H9 (cell line): ENCODE results near the gene LRIG3. TPM values are rescaled to one million over a fixed set of nuclear protein-coding genes. Genes with fewer than 3 reads are reported as not detected.

ENCODE experiments used
- DNase-seq: peaks from one replicate; pipeline ENCODE4 v3.0.0-alpha.2; 2017
- H2AFZ ChIP-seq: one replicate; pipeline ENCODE4 v1.6.1; 2013; ENCODE audit warnings: mild to moderate bottlenecking, low read length, control low read depth, moderate library complexity
- H2AK5ac ChIP-seq: 2 replicates; pipeline ENCODE4 v1.6.1; 2013; ENCODE audit warnings: low read length, control low read depth, mixed read lengths; ENCODE audit not compliant: insufficient read length
- H2BK120ac ChIP-seq: one replicate; pipeline ENCODE4 v1.6.1; 2013; ENCODE audit warnings: low read depth, mild to moderate bottlenecking, low read length, control low read depth, inconsistent platforms; ENCODE audit not compliant: poor library complexity, severe bottlenecking
- H2BK12ac ChIP-seq: 2 replicates; pipeline ENCODE4 v1.6.1; 2013; ENCODE audit warnings: low read length, control low read depth, mixed read lengths, low read depth; ENCODE audit not compliant: insufficient read length
- H2BK15ac ChIP-seq: 2 replicates; pipeline ENCODE4 v1.6.1; 2013; ENCODE audit warnings: low read depth, low read length, control low read depth
- H2BK20ac ChIP-seq: one replicate; pipeline ENCODE4 v1.6.1; 2013; ENCODE audit warnings: low read depth, mild to moderate bottlenecking, low read length, control low read depth, inconsistent platforms; ENCODE audit not compliant: poor library complexity, severe bottlenecking
- H2BK5ac ChIP-seq: 2 replicates; pipeline ENCODE4 v1.6.1; 2013; ENCODE audit warnings: low read length, control low read depth, mixed read lengths; ENCODE audit not compliant: insufficient read length
- H3K14ac ChIP-seq: 2 replicates; pipeline ENCODE4 v1.6.1; 2013; ENCODE audit warnings: low read length, control low read depth; ENCODE audit not compliant: insufficient read depth
- H3K18ac ChIP-seq: 2 replicates; pipeline ENCODE4 v1.6.1; 2013; ENCODE audit warnings: low read depth, mild to moderate bottlenecking, mixed read lengths, low read length, control low read depth; ENCODE audit not compliant: insufficient read length
- H3K23ac ChIP-seq: 2 replicates; pipeline ENCODE4 v1.6.1; 2013; ENCODE audit warnings: low read length, control low read depth, mixed read lengths, low read depth; ENCODE audit not compliant: insufficient read length
- H3K23me2 ChIP-seq: 2 replicates; pipeline ENCODE4 v1.6.1; 2013; ENCODE audit warnings: low read depth, mild to moderate bottlenecking, mixed read lengths, low read length, control low read depth; ENCODE audit not compliant: insufficient read length, poor library complexity, severe bottlenecking
- H3K27ac ChIP-seq: 2 replicates; pipeline ENCODE4 v1.5.1; 2013; ENCODE audit warnings: low read length, control low read depth, mixed read lengths, low read depth; ENCODE audit not compliant: insufficient read length
- H3K27me3 ChIP-seq: 2 replicates; pipeline ENCODE4 v1.6.1; 2013; ENCODE audit warnings: low read length, control low read depth, inconsistent platforms; ENCODE audit not compliant: insufficient read depth
- H3K4ac ChIP-seq: 2 replicates; pipeline ENCODE4 v1.6.1; 2013; ENCODE audit warnings: low read depth, mild to moderate bottlenecking, control low read depth, inconsistent platforms, low read length, moderate library complexity
- H3K4me1 ChIP-seq: 2 replicates; pipeline ENCODE4 v1.6.1; 2013; ENCODE audit warnings: low read length, control low read depth, inconsistent platforms; ENCODE audit not compliant: insufficient read depth
- H3K4me2 ChIP-seq: 2 replicates; pipeline ENCODE4 v1.6.1; 2013; ENCODE audit warnings: low read length, control low read depth, mixed read lengths; ENCODE audit not compliant: insufficient read length, insufficient read depth
- H3K56ac ChIP-seq: 2 replicates; pipeline ENCODE4 v1.6.1; 2013; ENCODE audit warnings: low read depth, mild to moderate bottlenecking, mixed read lengths, low read length, control low read depth; ENCODE audit not compliant: insufficient read length
- H3K79me1 ChIP-seq: 2 replicates; pipeline ENCODE4 v1.6.1; 2013; ENCODE audit warnings: low read depth, mild to moderate bottlenecking, moderate library complexity, low read length, control low read depth, inconsistent platforms; ENCODE audit not compliant: insufficient read depth, poor library complexity, severe bottlenecking
- H3K79me2 ChIP-seq: 2 replicates; pipeline ENCODE4 v1.6.1; 2013; ENCODE audit warnings: low read length, control low read depth, inconsistent platforms; ENCODE audit not compliant: insufficient read depth
- H3K9ac ChIP-seq: 2 replicates; pipeline ENCODE4 v1.6.1; 2013; ENCODE audit warnings: low read length, control low read depth, mixed read lengths; ENCODE audit not compliant: insufficient read length; ENCODE audit errors: extremely low read depth
- H3K9me3 ChIP-seq: one replicate; pipeline ENCODE4 v1.6.1; 2013; ENCODE audit warnings: low read depth, low read length, inconsistent platforms; ENCODE audit not compliant: control insufficient read depth
- H3T11ph ChIP-seq: one replicate; pipeline ENCODE4 v1.6.1; 2013; ENCODE audit warnings: mild to moderate bottlenecking, low read length, control low read depth, inconsistent platforms
- H4K20me1 ChIP-seq: one replicate; pipeline ENCODE4 v1.6.1; 2013; ENCODE audit not compliant: control insufficient read depth, insufficient read length, insufficient read depth
- H4K5ac ChIP-seq: 2 replicates; pipeline ENCODE4 v1.6.1; 2013; ENCODE audit warnings: low read depth, mild to moderate bottlenecking, mixed read lengths, low read length, control low read depth; ENCODE audit not compliant: insufficient read length
- H4K8ac ChIP-seq: replicated peaks from 2 replicates; pipeline ENCODE4 v1.6.1; 2013; ENCODE audit warnings: low read length, control low read depth, mixed read lengths, low read depth; ENCODE audit not compliant: insufficient read length
- H4K91ac ChIP-seq: 2 replicates; pipeline ENCODE4 v1.6.1; 2013; ENCODE audit warnings: low read depth, mild to moderate bottlenecking, moderate library complexity, mixed read lengths, low read length, control low read depth; ENCODE audit not compliant: insufficient read length
- H3K27ac Mint-ChIP-seq, 3 experiments: 2 replicates in 2 of 3; 3 replicates in 1 of 3; pipeline ENCODE4 v1.8.0; 2020 to 2021; ENCODE audit warnings: mixed read lengths in 3 of 3, mild to moderate bottlenecking in 1 of 3, moderate library complexity in 1 of 3
- H3K27me3 Mint-ChIP-seq: 2 replicates; pipeline ENCODE4 v1.8.0; 2021; ENCODE audit warnings: low read depth, mild to moderate bottlenecking, moderate library complexity, mixed read lengths
- H3K36me3 Mint-ChIP-seq, 3 experiments: 2 replicates in 2 of 3; 3 replicates in 1 of 3; pipeline ENCODE4 v1.8.0; 2020 to 2021; ENCODE audit warnings: low read depth in 3 of 3, mixed read lengths in 3 of 3; ENCODE audit not compliant: insufficient read depth in 1 of 3
- H3K4me1 Mint-ChIP-seq, 2 experiments: 2 replicates each; pipeline ENCODE4 v1.8.0; 2020; ENCODE audit warnings: mixed read lengths in 2 of 2
- H3K4me3 Mint-ChIP-seq, 2 experiments: 2 replicates in 1 of 2; 3 replicates in 1 of 2; pipeline ENCODE4 v1.8.0; 2020 to 2021; ENCODE audit warnings: mild to moderate bottlenecking in 2 of 2, mixed read lengths in 2 of 2, moderate library complexity in 1 of 2
- H3K9me3 Mint-ChIP-seq, 2 experiments: 2 replicates in 1 of 2; 3 replicates in 1 of 2; pipeline ENCODE4 v1.8.0; 2020; ENCODE audit warnings: mild to moderate bottlenecking in 2 of 2, mixed read lengths in 2 of 2, moderate library complexity in 1 of 2
- WGBS: extraction: QIAGEN DNeasy Blood & Tissue Kit; methylation state at CpG from one replicate; pipeline ENCODE4 v1.1.7; 2013; ENCODE audit warnings: missing lambda C conversion rate, low lambda C conversion rate, mixed read lengths; ENCODE audit not compliant: insufficient read length; ENCODE audit errors: extremely low coverage; 5-methylcytosine and 5-hydroxymethylcytosine counted together
- total RNA-seq: library from RNA; stranded (reverse); gene quantifications from 2 replicates; pipeline ENCODE4 v1.2.1, GENCODE V29; 2021
- TF ChIP-seq, protein P1 (sequence below): fragments of 200-600 bp; sonication (generic); conservative IDR thresholded peaks from 3 replicates; pipeline ENCODE4 v1.8.0; 2021; ENCODE audit warnings: antibody characterized with exemption, mild to moderate bottlenecking

Gene LRIG3
- total RNA-seq, 1 experiment from 2014 or later = 10.9 TPM

DNA sequence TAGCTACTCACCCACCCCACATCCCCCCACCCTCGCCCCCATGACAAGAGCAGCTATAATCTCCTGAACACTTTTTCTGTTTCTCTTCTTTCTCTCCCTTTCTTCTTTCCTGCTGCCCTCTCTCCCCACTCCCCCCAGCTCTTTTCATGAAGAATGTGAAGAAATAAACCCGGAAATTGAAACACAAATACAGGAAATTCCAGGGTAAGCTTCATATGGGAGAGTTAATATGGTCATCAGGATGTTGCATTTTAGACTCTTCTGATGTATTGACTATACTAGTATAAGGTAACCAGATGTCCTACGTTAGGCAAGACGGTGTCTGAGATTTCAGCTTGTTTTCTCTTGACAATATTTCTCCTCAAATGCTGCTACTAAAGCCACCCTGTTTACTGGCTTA is 41.6 kb upstream of the LRIG3 start:
- DNase-seq = no peak
- Histone ChIP-seq H4K20me1 (no peaks in the 10 kb centered on the region), H2BK20ac (no peak overlapping the region), H3K14ac (no peak overlapping the region), H3K56ac (no peak overlapping the region), H2BK15ac (no peak overlapping the region), H3K18ac (no peak overlapping the region), H3K23ac (no peak overlapping the region), H3K79me2 (no peaks in the 10 kb centered on the region), H2BK12ac (no peak overlapping the region), H3K27ac (no peak overlapping the region), H2AK5ac (no peak overlapping the region), H3K4me1 (peaks cover 2% of the 10 kb centered on the region; the same call in 1 of the 2 replicates), H4K91ac (no peak overlapping the region), H2BK5ac (no peak overlapping the region), H3K4ac (no peak overlapping the region), H3K4me2 (no peak overlapping the region), H3K9ac (no peak overlapping the region), H2BK120ac (no peak overlapping the region), H3K23me2 (no peaks in the 10 kb centered on the region), H4K5ac (no peak overlapping the region), H3K9me3 (no peaks in the 10 kb centered on the region), H2AFZ (no peak overlapping the region), H3K27me3 (no peaks in the 10 kb centered on the region), H3K79me1 (no peaks in the 10 kb centered on the region), H4K8ac (no peak overlapping the region), H3T11ph (no peak overlapping the region)
- WGBS = no CpG with 5 or more reads among the region's 4 CpGs
- no peaks in the 10 kb centered on the region for H3K9me3 Mint-ChIP-seq
- no peak overlapping the region for H3K27ac Mint-ChIP-seq
- H3K36me3 Mint-ChIP-seq = no peaks in the 10 kb centered on the region
- H3K4me1 Mint-ChIP-seq = peaks cover 11 to 17% of the 10 kb centered on the region in 2 experiments
- H3K4me3 Mint-ChIP-seq = no peak overlapping the region
- no peaks in the 10 kb centered on the region for H3K27me3 Mint-ChIP-seq
- TF ChIP-seq, protein P1, sequence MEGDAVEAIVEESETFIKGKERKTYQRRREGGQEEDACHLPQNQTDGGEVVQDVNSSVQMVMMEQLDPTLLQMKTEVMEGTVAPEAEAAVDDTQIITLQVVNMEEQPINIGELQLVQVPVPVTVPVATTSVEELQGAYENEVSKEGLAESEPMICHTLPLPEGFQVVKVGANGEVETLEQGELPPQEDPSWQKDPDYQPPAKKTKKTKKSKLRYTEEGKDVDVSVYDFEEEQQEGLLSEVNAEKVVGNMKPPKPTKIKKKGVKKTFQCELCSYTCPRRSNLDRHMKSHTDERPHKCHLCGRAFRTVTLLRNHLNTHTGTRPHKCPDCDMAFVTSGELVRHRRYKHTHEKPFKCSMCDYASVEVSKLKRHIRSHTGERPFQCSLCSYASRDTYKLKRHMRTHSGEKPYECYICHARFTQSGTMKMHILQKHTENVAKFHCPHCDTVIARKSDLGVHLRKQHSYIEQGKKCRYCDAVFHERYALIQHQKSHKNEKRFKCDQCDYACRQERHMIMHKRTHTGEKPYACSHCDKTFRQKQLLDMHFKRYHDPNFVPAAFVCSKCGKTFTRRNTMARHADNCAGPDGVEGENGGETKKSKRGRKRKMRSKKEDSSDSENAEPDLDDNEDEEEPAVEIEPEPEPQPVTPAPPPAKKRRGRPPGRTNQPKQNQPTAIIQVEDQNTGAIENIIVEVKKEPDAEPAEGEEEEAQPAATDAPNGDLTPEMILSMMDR = no peak
